Mucosa of stomach (tissue), 1 donor: ENCODE measurements around the gene ATP6V0A4.
"Not testable (repeated sequence)": the region's sequence is repeated elsewhere in the genome, so short reads cannot be mapped to it uniquely, and the experiment has no call there.

Source experiments
- H3K27me3 ChIP-seq: one replicate; pipeline ENCODE4 v1.7.0; 2013; ENCODE audit warnings: mild to moderate bottlenecking, low read length; ENCODE audit not compliant: control insufficient read depth, insufficient read depth
- H3K36me3 ChIP-seq: one replicate; pipeline ENCODE4 v1.7.0; 2013; ENCODE audit warnings: low read length; ENCODE audit not compliant: control insufficient read depth, insufficient read depth
- H3K4me1 ChIP-seq: one replicate; pipeline ENCODE4 v1.7.0; 2013; ENCODE audit warnings: mild to moderate bottlenecking, low read length; ENCODE audit not compliant: control insufficient read depth, insufficient read depth
- H3K4me3 ChIP-seq: one replicate; pipeline ENCODE4 v1.7.0; 2013; ENCODE audit warnings: low read length
- H3K9ac ChIP-seq: one replicate; pipeline ENCODE4 v1.7.0; 2013; ENCODE audit warnings: mild to moderate bottlenecking, low read length, moderate library complexity
- H3K9me3 ChIP-seq: one replicate; pipeline ENCODE4 v1.7.0; 2013; ENCODE audit warnings: mild to moderate bottlenecking, low read length, moderate library complexity; ENCODE audit not compliant: control insufficient read depth
- donor health status: Pancreatic carcinoma.

ATP6V0A4 gene

GRCh38 chr7:138799336-138800000, 1.5 kb upstream of the ATP6V0A4 start:
- no peak overlapping the region for H3K4me3 ChIP-seq
- no peak overlapping the region for H3K9ac ChIP-seq
- no peaks in the 10 kb centered on the region for H3K9me3 ChIP-seq
- H3K36me3 ChIP-seq: no peaks in the 10 kb centered on the region
- peaks cover 3% of the 10 kb centered on the region for H3K27me3 ChIP-seq
- no peaks in the 10 kb centered on the region for H3K4me1 ChIP-seq

GRCh38 chr7:138798836-138799235, 840 bp upstream of the ATP6V0A4 start:
- Histone ChIP-seq H3K9ac (no peak overlapping the region), H3K36me3 (no peaks in the 10 kb centered on the region)

GRCh38 chr7:138797046-138797445, 950 bp downstream of the ATP6V0A4 start:
- not testable (repeated sequence) for H3K9ac ChIP-seq, H3K4me1 ChIP-seq, H3K27me3 ChIP-seq, H3K36me3 ChIP-seq, H3K4me3 ChIP-seq, H3K9me3 ChIP-seq

More at GRCh38 chr7:138798836-138799235, 840 bp upstream of the ATP6V0A4 start:
- Histone ChIP-seq H3K4me3 (no peak overlapping the region), H3K4me1 (no peaks in the 10 kb centered on the region), H3K27me3 (peaks cover 3% of the 10 kb centered on the region), H3K9me3 (no peaks in the 10 kb centered on the region)

- H3K36me3 ChIP-seq: no peaks in the 10 kb centered on the region
- peaks cover 3% of the 10 kb centered on the region for H3K27me3 ChIP-seq
- H3K9ac ChIP-seq: no peak overlapping the region
- H3K4me1 ChIP-seq: no peaks in the 10 kb centered on the region
- H3K4me3 ChIP-seq: no peak overlapping the region
- no peaks in the 10 kb centered on the region for H3K9me3 ChIP-seq
Observed at GRCh38 chr7:138796038-138796615, 1.9 kb downstream of the ATP6V0A4 start.

GRCh38 chr7:138785587-138786437, 12.2 kb downstream of the ATP6V0A4 start:
- Histone ChIP-seq H3K27me3 (no peaks in the 10 kb centered on the region), H3K9ac (no peak overlapping the region), H3K36me3 (no peaks in the 10 kb centered on the region), H3K9me3 (no peaks in the 10 kb centered on the region), H3K4me3 (no peak overlapping the region), H3K4me1 (no peaks in the 10 kb centered on the region)

- Histone ChIP-seq H3K4me3 (no peak overlapping the region), H3K9me3 (no peaks in the 10 kb centered on the region), H3K36me3 (no peaks in the 10 kb centered on the region), H3K9ac (no peak overlapping the region), H3K4me1 (no peaks in the 10 kb centered on the region), H3K27me3 (no peaks in the 10 kb centered on the region)
Observed at GRCh38 chr7:138784692-138785091, 13.3 kb downstream of the ATP6V0A4 start.

GRCh38 chr7:138781004-138781403, 17.0 kb downstream of the ATP6V0A4 start:
- Histone ChIP-seq H3K4me3 (no peak overlapping the region), H3K4me1 (no peaks in the 10 kb centered on the region), H3K36me3 (no peaks in the 10 kb centered on the region), H3K9ac (no peak overlapping the region), H3K9me3 (no peaks in the 10 kb centered on the region), H3K27me3 (no peaks in the 10 kb centered on the region)

GRCh38 chr7:138776166-138776833, 21.7 kb downstream of the ATP6V0A4 start:
- H3K9me3 ChIP-seq: no peaks in the 10 kb centered on the region
- H3K27me3 ChIP-seq: no peaks in the 10 kb centered on the region
- H3K4me3 ChIP-seq: no peak overlapping the region
- H3K4me1 ChIP-seq: no peaks in the 10 kb centered on the region
- H3K9ac ChIP-seq: no peak overlapping the region
- H3K36me3 ChIP-seq: no peaks in the 10 kb centered on the region

- Histone ChIP-seq H3K9ac (no peak overlapping the region), H3K27me3 (no peaks in the 10 kb centered on the region), H3K36me3 (no peaks in the 10 kb centered on the region), H3K9me3 (no peaks in the 10 kb centered on the region), H3K4me1 (no peaks in the 10 kb centered on the region), H3K4me3 (no peak overlapping the region)
Observed at GRCh38 chr7:138773817-138774216, 24.2 kb downstream of the ATP6V0A4 start.

- Histone ChIP-seq H3K27me3 (no peaks in the 10 kb centered on the region), H3K4me3 (no peak overlapping the region), H3K9ac (no peak overlapping the region), H3K4me1 (no peaks in the 10 kb centered on the region), H3K9me3 (no peaks in the 10 kb centered on the region), H3K36me3 (no peaks in the 10 kb centered on the region)
Observed at GRCh38 chr7:138773176-138773575, 24.8 kb downstream of the ATP6V0A4 start.

GRCh38 chr7:138770904-138771303, 27.1 kb downstream of the ATP6V0A4 start:
- no peaks in the 10 kb centered on the region for H3K36me3 ChIP-seq
- H3K4me1 ChIP-seq: no peaks in the 10 kb centered on the region
- no peak overlapping the region for H3K9ac ChIP-seq
- no peaks in the 10 kb centered on the region for H3K27me3 ChIP-seq
- no peak overlapping the region for H3K4me3 ChIP-seq
- no peaks in the 10 kb centered on the region for H3K9me3 ChIP-seq

GRCh38 chr7:138768241-138768640, 29.8 kb downstream of the ATP6V0A4 start:
- H3K4me3 ChIP-seq: no peak overlapping the region
- H3K4me1 ChIP-seq: no peaks in the 10 kb centered on the region
- no peaks in the 10 kb centered on the region for H3K27me3 ChIP-seq
- no peaks in the 10 kb centered on the region for H3K36me3 ChIP-seq
- H3K9ac ChIP-seq: no peak overlapping the region
- H3K9me3 ChIP-seq: no peaks in the 10 kb centered on the region
